Caco-2 (cell line): ENCODE data around the gene XPNPEP1. TPM values are rescaled to one million over a fixed set of nuclear protein-coding genes. Genes with fewer than 3 reads are reported as not detected.

Experiments
- BruUV-seq: library from RNA; stranded (reverse); fragments of 400-500 nt; replicated peaks from 2 replicates; lab custom pipeline; 2021; lab: Mats Ljungman, UMichigan
- CTCF ChIA-PET: fragments of 300-600 bp; sonication (Branson Sonifier 250); formaldehyde crosslinking; loops from one replicate; lab custom pipeline; 2022; ENCODE audit warnings: antibody characterized with exemption; lab: Charles Lee
- POLR2A ChIA-PET: fragments of 300-600 bp; sonication (Branson Sonifier 250); formaldehyde crosslinking; loops from one replicate; lab custom pipeline; 2022; ENCODE audit warnings: antibody characterized with exemption; lab: Charles Lee
- DNase-seq, 2 experiments: peaks; one replicate each; pipeline versions ENCODE4 v3.0.0 to v3.0.0-alpha.2; 2020 to 2022
- H3K27me3 ChIP-seq: replicated peaks from 2 replicates; pipeline ENCODE4 v1.6.0; 2011; ENCODE audit warnings: low read length; ENCODE audit not compliant: control insufficient read depth, insufficient read depth
- H3K36me3 ChIP-seq: 2 replicates; pipeline ENCODE4 v1.5.1; 2011; ENCODE audit warnings: low read length; ENCODE audit not compliant: control insufficient read depth, insufficient read depth
- H3K4me1 ChIP-seq: fragments of 250-450 bp; sonication (Bioruptor Pico); 2 replicates; pipeline ENCODE4 v1.5.1; 2020; ENCODE audit warnings: mild to moderate bottlenecking
- H3K4me3 ChIP-seq: 2 replicates; pipeline ENCODE4 v1.5.1; 2011; ENCODE audit warnings: low read depth, mild to moderate bottlenecking, control low read depth, low read length
- H3K9me3 ChIP-seq: fragments of 250-450 bp; sonication (Bioruptor Pico); 2 replicates; pipeline ENCODE4 v1.5.1; 2020; ENCODE audit warnings: mild to moderate bottlenecking, moderate library complexity
- H3K27ac Mint-ChIP-seq: one replicate; pipeline ENCODE4 v1.8.0; 2022; ENCODE audit warnings: mixed read lengths; ENCODE audit not compliant: unreplicated experiment
- H3K27me3 Mint-ChIP-seq: one replicate; pipeline ENCODE4 v1.8.0; 2022; ENCODE audit warnings: mixed read lengths; ENCODE audit not compliant: insufficient read depth, unreplicated experiment
- H3K36me3 Mint-ChIP-seq: one replicate; pipeline ENCODE4 v1.8.0; 2022; ENCODE audit warnings: mild to moderate bottlenecking, mixed read lengths; ENCODE audit not compliant: insufficient read depth, unreplicated experiment
- H3K4me1 Mint-ChIP-seq: one replicate; pipeline ENCODE4 v1.8.0; 2022; ENCODE audit warnings: low read depth, mixed read lengths; ENCODE audit not compliant: unreplicated experiment
- H3K4me3 Mint-ChIP-seq: one replicate; pipeline ENCODE4 v1.8.0; 2022; ENCODE audit warnings: mild to moderate bottlenecking, moderate library complexity, mixed read lengths; ENCODE audit not compliant: unreplicated experiment
- H3K9me3 Mint-ChIP-seq: one replicate; pipeline ENCODE4 v1.8.0; 2022; ENCODE audit warnings: mixed read lengths; ENCODE audit not compliant: unreplicated experiment
- intact Hi-C: fragments of 100-400 bp; cut with micrococcal nuclease; formaldehyde crosslinking; loops from one replicate; pipeline ENCODE4 v1.10.0; 2022; ENCODE audit not compliant: unreplicated experiment
- total RNA-seq: library from RNA; stranded (reverse); gene quantifications from 2 replicates; pipeline ENCODE4 v1.2.3, GENCODE V29; 2022
- TF ChIP-seq, protein P1 (sequence below), 2 experiments: fragments of 200-600 bp in 1 of 2; IDR thresholded peaks; 1 replicate in 1 of 2; 2 replicates in 1 of 2; pipeline versions ENCODE4 v1.5.1 to v1.8.0; 2011 to 2022; ENCODE audit warnings: antibody characterized with exemption in 1 of 2, control low read depth in 1 of 2, inconsistent platforms in 1 of 2, low read depth in 1 of 2, low read length in 1 of 2, mild to moderate bottlenecking in 1 of 2, moderate library complexity in 1 of 2; ENCODE audit not compliant: insufficient read depth in 1 of 2, severe bottlenecking in 1 of 2, unreplicated experiment in 1 of 2

XPNPEP1 gene
- total RNA-seq, 1 experiment from 2014 or later, result 92.4 TPM

DNA sequence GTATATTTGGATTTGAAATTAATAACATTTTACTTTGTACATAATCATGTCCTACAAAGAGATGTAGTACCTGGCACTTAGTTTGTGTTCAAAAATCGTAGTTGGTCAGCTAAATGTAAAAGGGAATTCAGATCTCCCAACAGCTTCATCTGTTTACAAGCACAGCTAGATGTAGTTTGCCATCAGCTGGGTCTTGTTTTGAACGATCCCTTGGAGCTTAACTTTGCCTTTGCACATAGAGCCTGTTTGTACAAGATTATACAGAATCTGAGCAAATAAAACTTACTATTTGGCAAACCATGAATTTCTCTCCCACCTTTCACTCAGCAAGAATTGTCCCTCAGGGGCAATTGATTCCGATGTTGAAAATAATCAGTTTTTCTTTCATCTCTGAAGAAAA is 48.3 kb upstream of the XPNPEP1 start:
- no peak for DNase-seq
- intact Hi-C loops, result no loop called here
- Histone ChIP-seq H3K4me1 (peaks cover 58% of the 10 kb centered on the region), H3K27me3 (no peaks in the 10 kb centered on the region), H3K4me3 (no peak overlapping the region), H3K36me3 (no peaks in the 10 kb centered on the region), H3K9me3 (no peaks in the 10 kb centered on the region)
- ChIA-PET POLR2A (no interaction called here), CTCF (interaction anchor here (0.5 kb wide), 1 partner anchor 516 kb away, joined by 3 read pairs; no protein-coding TSS in a partner anchor)
- Mint-ChIP-seq H3K27ac (no peak overlapping the region), H3K9me3 (peaks cover 9% of the 10 kb centered on the region), H3K27me3 (no peaks in the 10 kb centered on the region), H3K36me3 (no peaks in the 10 kb centered on the region), H3K4me3 (no peak overlapping the region), H3K4me1 (peaks cover 34% of the 10 kb centered on the region)
- TF ChIP-seq, protein P1, sequence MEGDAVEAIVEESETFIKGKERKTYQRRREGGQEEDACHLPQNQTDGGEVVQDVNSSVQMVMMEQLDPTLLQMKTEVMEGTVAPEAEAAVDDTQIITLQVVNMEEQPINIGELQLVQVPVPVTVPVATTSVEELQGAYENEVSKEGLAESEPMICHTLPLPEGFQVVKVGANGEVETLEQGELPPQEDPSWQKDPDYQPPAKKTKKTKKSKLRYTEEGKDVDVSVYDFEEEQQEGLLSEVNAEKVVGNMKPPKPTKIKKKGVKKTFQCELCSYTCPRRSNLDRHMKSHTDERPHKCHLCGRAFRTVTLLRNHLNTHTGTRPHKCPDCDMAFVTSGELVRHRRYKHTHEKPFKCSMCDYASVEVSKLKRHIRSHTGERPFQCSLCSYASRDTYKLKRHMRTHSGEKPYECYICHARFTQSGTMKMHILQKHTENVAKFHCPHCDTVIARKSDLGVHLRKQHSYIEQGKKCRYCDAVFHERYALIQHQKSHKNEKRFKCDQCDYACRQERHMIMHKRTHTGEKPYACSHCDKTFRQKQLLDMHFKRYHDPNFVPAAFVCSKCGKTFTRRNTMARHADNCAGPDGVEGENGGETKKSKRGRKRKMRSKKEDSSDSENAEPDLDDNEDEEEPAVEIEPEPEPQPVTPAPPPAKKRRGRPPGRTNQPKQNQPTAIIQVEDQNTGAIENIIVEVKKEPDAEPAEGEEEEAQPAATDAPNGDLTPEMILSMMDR (IDR thresholded peaks at IDR 0.05; ENCODE audit: insufficient read depth in 1 of 2, low read depth in 1 of 2, low read length in 1 of 2, severe bottlenecking in 1 of 2, unreplicated experiment in 1 of 2), result no peak
- BruUV-seq, result no TSS peak

DNA sequence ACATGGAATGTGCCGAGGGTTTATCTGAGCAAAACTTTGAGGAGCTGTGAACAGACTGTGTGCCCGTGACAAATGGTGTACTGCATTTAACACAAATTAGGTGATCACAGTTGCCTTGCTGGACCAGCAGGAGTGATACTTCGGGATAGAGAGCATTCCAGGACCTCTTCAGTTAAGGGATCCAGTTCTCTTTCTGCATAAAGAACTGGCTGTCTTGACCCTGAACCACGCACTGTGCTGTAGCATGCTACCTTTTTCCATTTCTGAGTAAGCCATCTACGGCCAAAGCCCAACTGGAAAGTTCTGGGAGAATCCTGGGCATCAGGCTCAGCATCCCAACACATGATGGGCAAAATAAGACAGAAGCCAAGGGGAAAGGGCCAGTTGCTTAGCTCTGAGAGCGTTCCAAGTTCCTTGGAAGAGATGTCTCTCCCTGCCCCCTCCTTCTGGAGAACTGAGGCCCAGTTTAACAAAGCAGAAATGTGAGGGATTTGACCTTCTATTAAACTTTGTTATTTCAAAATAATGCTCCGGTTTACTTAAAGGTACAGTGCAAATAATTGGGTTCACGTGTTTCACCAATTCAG is 46.5 kb upstream of the XPNPEP1 start:
- Histone ChIP-seq H3K4me1 (peaks cover 47% of the 10 kb centered on the region), H3K9me3 (no peaks in the 10 kb centered on the region), H3K27me3 (no peaks in the 10 kb centered on the region), H3K36me3 (no peaks in the 10 kb centered on the region), H3K4me3 (no peak overlapping the region)
- Mint-ChIP-seq H3K4me1 (peaks cover 26% of the 10 kb centered on the region), H3K36me3 (no peaks in the 10 kb centered on the region), H3K27me3 (no peaks in the 10 kb centered on the region), H3K27ac (no peak overlapping the region), H3K4me3 (no peak overlapping the region), H3K9me3 (peaks cover 9% of the 10 kb centered on the region)
- intact Hi-C loops, result loop anchor here (5.0 kb wide), 1 partner anchor 43 kb away; no protein-coding TSS in a partner anchor
- POLR2A ChIA-PET, result no interaction called here
- TF ChIP-seq, protein P1 (IDR thresholded peaks at IDR 0.05; ENCODE audit: insufficient read depth in 1 of 2, low read depth in 1 of 2, low read length in 1 of 2, severe bottlenecking in 1 of 2, unreplicated experiment in 1 of 2), result no peak
- CTCF ChIA-PET, result interaction anchor here (0.9 kb wide), 1 partner anchor 85 kb away, joined by 3 read pairs; no protein-coding TSS in a partner anchor
- BruUV-seq, result no TSS peak
- no peak for DNase-seq

DNA sequence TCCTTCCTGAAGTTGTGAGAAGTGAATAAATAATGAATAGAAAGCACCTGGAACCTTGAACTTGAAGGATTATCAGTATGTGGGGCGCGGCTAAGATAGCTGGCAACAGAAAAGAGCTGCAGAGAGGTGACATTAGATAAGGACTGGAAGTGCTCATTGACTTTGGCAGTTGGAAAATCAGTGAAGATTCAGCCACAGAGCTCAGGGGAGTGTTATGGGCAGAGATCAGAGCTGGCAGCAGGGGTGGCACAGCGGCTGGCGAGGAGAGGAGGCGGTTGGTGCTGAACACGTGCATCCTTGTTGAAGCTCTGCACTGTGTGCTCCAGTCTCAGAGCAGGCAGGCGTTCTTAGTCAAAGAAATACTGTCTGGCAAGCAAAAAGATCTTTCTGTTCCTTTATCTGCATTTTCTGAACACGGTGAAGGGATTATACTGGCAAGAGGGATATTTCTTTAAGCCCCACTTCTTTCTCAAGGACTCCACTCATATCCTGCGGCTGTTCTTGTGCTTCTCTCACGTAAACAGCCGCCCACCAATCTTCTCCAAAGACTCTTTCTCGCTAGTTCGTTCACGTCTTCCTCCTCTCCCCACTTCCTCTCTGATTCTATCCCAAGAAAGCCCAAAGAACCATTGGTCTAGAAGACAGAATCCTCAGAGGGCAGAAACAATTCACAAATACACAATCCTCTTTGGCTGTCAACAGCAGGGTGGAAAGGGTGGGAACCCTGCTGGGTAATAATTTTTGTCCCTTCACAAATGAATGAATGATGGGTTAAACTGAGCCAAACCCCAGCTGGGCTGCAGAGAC is 45.8 kb upstream of the XPNPEP1 start:
- Histone ChIP-seq H3K36me3 (no peaks in the 10 kb centered on the region), H3K4me3 (no peak overlapping the region), H3K9me3 (no peaks in the 10 kb centered on the region), H3K4me1 (peaks cover 43% of the 10 kb centered on the region), H3K27me3 (no peaks in the 10 kb centered on the region)
- H3K36me3 Mint-ChIP-seq, result no peaks in the 10 kb centered on the region
- TF ChIP-seq, protein P1 (IDR thresholded peaks at IDR 0.05; ENCODE audit: insufficient read depth in 1 of 2, low read depth in 1 of 2, low read length in 1 of 2, severe bottlenecking in 1 of 2, unreplicated experiment in 1 of 2), result no peak
- BruUV-seq, result no TSS peak
- H3K4me3 Mint-ChIP-seq, result no peak overlapping the region
- POLR2A ChIA-PET, result no interaction called here
- peaks cover 9% of the 10 kb centered on the region for H3K9me3 Mint-ChIP-seq
- CTCF ChIA-PET, result no interaction called here
- H3K4me1 Mint-ChIP-seq, result peaks cover 22% of the 10 kb centered on the region
- intact Hi-C loops, result loop anchor here (5.0 kb wide), 1 partner anchor 42 kb away; no protein-coding TSS in a partner anchor
- no peak for DNase-seq
- H3K27me3 Mint-ChIP-seq, result no peaks in the 10 kb centered on the region
- H3K27ac Mint-ChIP-seq, result no peak overlapping the region
